Vagina (tissue), 2 donors: ENCODE results near the gene TSSK6.

Experiments used
- POLR2A ChIP-seq, 2 donors: fragments of 450-650 bp; IDR thresholded peaks; one replicate each; pipeline ENCODE4 v1.6.1; 2017; ENCODE audit warnings: antibody characterized with exemption in 2 of 2, mild to moderate bottlenecking in 2 of 2, moderate library complexity in 2 of 2
- POLR2AphosphoS5 ChIP-seq, 2 donors: sonication (generic); formaldehyde crosslinking; IDR thresholded peaks; one replicate each; pipeline ENCODE4 v1.9.0; 2017; ENCODE audit warnings: antibody characterized with exemption in 2 of 2, mild to moderate bottlenecking in 2 of 2, low read depth in 1 of 2; ENCODE audit not compliant: insufficient read depth in 1 of 2
- TF ChIP-seq, protein P1 (sequence below), 3 experiments: fragments of 450-650 bp in 2 of 3; fragments of 200-600 bp in 1 of 3; sonication (generic) in 1 of 3; IDR thresholded peaks; one replicate each; pipeline ENCODE4 v1.5.1; 2017 to 2019; ENCODE audit warnings: antibody characterized with exemption in 3 of 3, mild to moderate bottlenecking in 2 of 3, moderate library complexity in 2 of 3

- TF ChIP-seq, protein P1, sequence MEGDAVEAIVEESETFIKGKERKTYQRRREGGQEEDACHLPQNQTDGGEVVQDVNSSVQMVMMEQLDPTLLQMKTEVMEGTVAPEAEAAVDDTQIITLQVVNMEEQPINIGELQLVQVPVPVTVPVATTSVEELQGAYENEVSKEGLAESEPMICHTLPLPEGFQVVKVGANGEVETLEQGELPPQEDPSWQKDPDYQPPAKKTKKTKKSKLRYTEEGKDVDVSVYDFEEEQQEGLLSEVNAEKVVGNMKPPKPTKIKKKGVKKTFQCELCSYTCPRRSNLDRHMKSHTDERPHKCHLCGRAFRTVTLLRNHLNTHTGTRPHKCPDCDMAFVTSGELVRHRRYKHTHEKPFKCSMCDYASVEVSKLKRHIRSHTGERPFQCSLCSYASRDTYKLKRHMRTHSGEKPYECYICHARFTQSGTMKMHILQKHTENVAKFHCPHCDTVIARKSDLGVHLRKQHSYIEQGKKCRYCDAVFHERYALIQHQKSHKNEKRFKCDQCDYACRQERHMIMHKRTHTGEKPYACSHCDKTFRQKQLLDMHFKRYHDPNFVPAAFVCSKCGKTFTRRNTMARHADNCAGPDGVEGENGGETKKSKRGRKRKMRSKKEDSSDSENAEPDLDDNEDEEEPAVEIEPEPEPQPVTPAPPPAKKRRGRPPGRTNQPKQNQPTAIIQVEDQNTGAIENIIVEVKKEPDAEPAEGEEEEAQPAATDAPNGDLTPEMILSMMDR (IDR thresholded peaks at IDR 0.05), result no peak
- TF ChIP-seq POLR2AphosphoS5 (IDR thresholded peaks at IDR 0.05; ENCODE audit: insufficient read depth in 1 of 2, low read depth in 1 of 2) (no peak), POLR2A (IDR thresholded peaks at IDR 0.05) (no peak)
These were observed 15.9 kb downstream of the TSSK6 start for GRCh38 chr19:19499272-19499995.
